ENCODE data around the gene LRRC1.
A peak's percentile ranks its signal among the peaks of the same experiment; 100 is the strongest.

The LRRC1 gene

DNA sequence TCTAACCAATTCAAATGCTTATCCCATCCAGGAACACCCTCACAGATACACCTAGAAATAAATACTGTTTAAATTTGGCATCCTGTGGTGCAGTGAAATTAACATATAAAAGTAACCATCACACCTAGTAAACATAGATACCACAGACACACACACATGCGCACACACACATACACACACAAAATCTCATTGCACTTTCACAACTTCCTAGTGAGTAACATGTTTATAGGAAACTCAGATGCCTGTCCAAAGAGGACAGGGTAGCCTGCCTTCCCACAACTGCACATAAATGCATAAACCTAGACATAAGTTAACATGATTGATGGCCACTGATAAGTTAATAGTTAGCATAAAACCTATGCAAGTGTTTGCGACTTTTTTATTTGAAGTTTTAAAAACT is 56.8 kb downstream of the LRRC1 start:
- DNase-seq: no peak

DNA sequence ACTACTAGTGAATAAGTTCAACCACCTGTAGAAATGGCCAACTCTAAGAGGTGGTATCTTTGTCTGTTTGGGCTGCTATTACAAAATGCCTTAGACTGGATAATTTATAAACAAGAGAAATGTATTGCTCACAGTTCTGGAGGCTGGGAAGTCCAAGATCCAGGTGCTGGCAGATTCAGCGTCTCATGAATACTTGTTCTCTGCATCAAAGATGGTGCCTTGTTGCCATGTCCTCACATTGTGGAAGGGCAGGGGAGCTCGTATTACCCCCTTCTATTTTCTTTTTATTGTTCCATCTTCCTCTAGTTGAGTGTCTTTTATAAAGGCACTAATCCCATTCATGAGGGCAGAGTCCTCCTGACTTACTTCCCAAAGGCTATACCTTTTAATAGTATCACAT is 58.0 kb downstream of the LRRC1 start:
- DNase-seq: no peak

DNA sequence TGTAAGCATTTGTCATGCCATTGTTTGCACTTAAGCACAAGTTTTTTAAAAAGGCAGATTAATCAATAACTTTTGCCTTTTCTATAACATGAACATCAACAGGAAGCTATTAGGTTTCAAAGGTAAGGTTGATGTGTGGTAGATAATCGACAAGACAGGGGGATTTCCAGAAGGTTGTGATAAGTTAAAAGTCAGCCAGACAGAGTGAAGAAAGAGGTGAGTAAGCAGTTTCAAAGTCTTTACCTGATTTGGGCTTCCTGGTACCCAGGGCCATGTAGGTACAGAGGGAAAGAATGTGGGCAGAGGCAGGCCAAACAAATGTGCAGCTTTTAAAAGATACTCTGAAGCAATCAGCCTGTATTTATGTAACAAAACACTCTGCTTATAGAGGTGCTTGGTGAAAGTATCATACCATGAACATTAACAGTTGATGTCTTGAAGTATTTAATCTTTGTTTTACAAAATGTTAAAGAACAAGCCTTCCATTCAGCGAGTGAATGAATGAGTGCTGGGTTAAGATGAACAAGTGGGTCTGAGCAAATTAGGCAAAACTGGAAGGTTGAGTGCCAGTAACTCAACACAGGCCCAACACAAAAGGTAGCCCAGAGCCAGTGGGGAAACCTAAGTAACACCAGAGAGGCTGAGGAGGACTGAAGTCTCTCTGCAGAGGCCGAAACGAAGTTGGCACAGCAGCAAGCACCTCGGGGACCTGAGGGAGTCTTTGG is 60.2 kb downstream of the LRRC1 start:
- DNase-seq: no peak

- DNase-seq: no peak
Observed at GRCh38 chr6:53855940-53856339, 61.1 kb downstream of the LRRC1 start.

- DNase-seq: no peak
Observed at GRCh38 chr6:53857318-53858094, 62.7 kb downstream of the LRRC1 start.

DNA sequence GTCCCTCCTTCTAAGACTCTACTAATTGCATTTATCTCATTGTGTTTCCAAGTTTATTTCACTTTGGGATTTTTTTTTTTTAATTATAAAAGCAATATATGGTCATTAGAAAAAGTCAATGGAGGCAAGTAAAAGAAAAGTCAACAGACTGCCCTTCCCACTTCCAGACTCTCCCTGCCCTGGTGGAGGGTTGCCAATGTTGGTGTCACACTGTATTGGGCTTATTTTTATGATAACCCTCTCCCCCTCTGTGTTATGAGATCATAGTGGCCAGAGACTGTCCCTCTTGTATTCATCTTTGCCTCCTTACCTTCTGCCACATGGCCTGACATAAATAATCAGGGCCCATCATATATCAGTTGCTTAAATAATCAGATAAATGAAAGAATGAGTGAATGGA is 63.4 kb downstream of the LRRC1 start:
- DNase-seq: no peak

GRCh38 chr6:53858913-53859312 is 64.1 kb downstream of the LRRC1 start:
- no peak for DNase-seq

- no peak for DNase-seq
Observed at GRCh38 chr6:53860511-53860910, 65.7 kb downstream of the LRRC1 start.

DNA sequence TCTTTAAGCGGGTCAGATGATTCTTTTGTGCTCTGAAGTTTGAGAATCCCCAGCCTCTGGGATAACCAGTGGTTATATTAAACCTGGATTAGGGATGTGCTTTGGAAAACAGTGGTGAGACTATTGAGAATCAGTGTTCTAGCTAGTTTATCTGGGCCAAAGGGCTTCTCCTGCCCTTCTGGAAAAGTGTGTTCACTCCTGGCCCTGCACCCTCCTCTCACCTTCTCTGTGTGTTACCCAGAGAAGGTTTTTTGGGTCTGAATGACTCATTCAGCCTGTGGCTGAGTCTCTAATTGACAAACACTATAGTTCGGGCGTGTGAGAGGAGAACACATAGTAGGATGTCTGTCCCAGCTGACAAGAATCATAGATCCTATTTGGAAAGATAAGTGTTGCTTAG is 66.7 kb downstream of the LRRC1 start:
- DNase-seq: no peak

GRCh38 chr6:53862662-53863462 is 68.1 kb downstream of the LRRC1 start:
- no peak for DNase-seq

DNA sequence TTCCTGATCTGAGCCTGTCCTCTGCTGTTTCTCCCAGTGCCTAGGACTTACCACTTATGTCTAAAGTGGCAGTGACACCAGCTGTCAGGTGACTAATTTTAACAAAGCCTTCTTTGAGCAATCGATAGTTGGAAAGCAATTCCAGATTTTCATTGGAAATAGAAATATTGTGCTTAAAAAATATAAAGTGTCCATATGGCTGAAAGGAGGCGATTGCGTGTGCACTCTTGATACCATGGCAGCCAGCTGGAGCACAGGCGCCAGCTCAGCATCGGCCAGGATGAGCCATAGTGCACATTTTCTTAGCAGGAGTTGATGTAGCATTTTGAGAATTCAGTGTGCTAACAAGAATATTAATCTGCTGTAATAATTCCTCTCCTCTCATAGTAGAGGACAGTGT is 70.0 kb downstream of the LRRC1 start:
- DNase-seq: no peak

DNA sequence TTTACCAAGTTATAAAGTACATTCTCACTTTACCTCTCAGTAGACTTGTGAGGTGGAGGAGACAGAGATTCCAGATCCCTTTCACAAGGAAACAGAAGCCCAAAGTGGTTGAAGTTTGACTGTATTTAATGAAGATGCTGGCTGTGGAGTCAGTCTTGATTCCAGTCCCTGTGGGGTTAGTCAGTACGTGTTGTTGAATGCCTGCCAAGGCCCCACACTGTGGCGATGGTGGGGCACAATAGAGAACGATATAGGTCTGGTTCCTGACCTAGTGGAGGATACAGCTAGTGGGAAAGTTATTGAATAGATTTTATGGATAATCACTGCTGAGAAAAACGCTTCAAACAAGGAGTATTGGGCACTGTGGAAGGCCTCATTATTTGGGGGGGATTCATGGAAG is 71.4 kb downstream of the LRRC1 start:
- no peak for DNase-seq

DNA sequence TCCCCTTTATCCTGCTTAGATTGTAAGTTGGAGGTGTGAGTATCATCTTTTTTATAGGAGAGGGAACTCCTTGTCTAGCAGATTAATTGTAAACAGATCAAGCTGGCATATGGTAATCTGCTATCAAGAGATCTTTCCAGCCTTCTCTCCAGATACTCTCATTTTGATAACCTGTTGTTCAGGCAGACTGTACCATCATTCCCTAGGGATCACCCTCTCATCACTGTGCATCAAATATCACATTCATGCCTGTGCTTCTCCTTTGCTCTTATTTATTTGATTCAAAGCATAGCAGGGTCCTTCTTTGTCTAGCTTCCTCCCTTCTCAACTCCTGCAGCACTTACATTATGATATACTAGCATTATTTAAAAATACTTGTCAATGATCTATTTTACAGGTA is 73.8 kb downstream of the LRRC1 start:
- no peak for DNase-seq

DNA sequence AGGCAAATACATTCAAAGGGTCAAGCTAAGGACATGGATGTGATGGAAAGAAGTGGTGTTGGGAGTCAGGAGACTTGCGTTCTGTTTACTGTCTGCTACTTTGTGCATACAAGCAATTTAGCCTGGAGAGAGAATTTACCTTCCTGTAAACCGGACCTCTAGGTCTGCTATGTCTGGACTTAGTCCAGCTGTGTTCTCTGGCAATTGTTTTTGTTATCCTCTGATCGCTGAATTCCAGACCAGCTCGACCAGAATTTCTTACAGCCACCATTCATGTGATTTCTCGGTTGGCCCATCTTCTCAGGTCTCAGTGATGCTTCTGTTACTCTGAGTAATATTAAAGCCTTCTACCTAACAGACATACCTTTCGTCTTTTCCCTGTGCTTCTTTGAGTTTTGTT is 75.2 kb downstream of the LRRC1 start:
- DNase-seq: no peak

DNA sequence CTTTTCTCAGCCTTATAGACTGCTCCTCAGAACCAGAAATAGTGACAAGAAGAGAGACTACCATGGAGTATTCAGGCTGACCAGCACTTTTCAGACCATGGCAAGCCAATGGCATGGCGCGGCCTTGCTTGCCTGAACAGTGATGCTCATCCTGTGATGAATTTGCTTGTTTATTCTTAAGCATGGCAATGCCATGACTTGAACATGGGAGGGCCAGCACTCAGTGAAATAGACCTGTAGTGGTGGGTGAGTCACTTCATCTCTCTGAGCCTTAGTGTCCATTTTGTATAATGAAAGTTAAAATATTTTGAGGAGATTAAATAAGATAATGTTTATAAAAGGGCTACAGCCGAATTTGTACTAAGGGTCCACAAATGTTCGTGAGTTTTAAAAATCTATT is 79.1 kb downstream of the LRRC1 start:
- DNase-seq: no peak

DNA sequence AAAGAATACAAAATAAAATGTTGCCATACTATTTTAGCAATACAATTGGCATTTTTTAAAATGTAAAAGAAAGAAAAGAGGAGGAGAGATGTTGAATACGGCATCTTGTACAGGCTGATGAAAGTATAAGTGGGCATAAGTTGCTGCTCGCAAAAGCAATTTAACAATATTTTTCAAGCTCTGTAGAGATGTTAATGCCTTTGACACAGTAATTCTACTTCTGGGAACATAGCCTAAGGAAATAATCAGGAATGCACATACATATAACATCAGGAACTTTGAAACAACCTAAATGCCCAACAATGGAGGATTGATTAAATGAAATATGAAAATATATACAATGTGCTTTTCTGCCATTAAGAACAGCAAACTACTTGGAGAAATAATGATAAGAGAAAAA is 80.2 kb downstream of the LRRC1 start:
- no peak for DNase-seq

DNA sequence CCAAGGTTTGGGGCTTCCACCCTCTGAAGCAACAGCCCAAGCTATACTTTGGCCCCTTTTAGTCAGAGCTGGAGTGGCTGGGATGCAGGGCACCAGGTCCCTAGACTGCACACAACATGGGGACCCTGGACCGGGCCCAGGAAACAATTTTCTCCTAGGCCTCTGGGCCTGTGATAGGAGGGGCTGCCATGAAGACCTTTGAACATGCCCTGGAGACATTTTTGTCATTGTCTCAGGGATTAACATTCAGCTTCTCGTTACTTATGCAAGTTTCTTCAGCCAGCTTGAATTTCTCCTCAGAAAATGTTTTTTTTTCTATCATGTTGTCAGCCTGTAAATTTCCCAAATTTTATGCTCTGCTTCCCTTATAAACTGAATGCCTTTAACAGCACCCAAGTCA is 82.3 kb downstream of the LRRC1 start:
- no peak for DNase-seq

DNA sequence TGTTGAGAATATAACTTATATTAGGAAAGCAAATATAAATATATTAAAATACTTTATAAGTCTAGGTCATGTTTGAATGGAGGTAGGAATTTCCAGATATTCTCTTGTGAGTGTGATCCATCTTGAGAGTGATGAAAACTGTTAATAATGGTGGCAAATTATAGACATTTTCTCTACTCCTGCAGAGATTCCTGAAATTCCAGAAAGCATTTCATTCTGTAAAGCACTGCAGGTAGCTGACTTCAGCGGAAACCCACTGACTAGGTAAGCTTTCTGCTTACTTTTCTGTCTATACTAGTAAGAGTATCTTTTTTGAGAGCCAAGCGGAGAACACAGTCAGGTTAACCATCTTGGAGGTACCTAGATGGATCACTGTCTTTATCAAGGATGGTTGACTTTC is 84.0 kb downstream of the LRRC1 start:
- DNase-seq: no peak

DNA sequence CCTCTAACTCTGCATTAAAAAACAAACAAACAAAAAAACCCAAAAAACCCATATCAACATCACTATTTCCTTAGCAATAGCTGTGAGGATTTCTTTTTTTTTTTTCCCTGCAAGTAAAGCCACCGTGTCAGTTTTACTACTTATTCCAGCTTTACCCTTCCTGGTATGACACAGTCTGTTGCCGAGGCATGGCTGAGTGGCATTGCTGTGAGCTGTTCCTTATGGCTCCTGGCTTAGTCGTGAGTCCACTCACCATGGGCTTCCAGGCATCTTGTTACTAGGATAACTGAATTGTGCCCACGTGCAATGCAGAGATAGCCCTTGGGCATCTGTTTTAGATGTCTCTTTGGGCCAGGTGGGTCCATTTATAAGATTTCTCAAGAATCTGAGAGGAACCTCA is 84.8 kb downstream of the LRRC1 start:
- DNase-seq: no peak

GRCh38 chr6:53887316-53887715 is 92.5 kb downstream of the LRRC1 start:
- DNase-seq: no peak

GRCh38 chr6:53888931-53889330 is 94.1 kb downstream of the LRRC1 start:
- DNase-seq: no peak

DNA sequence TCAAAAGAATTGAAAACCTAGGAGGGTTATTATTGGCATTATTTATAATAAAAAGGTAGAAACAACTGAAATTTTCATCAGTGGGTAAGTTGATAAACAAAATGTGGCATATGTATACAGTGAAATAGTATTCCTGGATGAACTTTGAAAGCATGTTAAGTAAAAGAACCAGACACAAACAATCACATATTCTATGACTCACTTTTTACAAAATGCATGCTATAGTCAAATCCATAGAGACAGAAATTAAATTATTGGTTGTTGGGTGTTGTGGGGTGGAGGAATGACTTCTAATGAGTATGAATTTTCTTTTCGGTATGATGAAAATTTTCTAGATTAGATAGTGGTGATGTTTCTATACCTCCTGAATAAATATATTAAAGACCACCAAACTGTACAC is 94.6 kb downstream of the LRRC1 start:
- no peak for DNase-seq

DNA sequence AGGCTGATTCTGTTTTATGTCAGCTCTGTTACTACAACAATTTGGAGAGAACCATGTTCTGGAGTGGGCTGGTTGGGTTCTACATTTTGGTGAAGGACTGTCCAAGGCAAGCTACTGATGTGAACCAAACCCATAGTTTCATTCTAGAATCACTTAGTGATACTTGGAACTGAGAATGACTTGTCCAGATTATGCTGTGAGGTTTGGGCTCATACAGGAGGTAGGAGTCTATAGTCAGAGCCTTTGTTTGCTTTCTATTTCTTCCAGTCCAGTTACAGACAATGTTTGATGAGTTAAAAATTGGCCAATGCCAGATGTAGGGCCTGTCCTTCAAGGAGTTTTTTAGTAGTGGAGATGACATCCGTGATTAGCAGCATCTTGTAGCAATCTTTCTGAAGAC is 97.9 kb downstream of the LRRC1 start:
- no peak for DNase-seq

DNA sequence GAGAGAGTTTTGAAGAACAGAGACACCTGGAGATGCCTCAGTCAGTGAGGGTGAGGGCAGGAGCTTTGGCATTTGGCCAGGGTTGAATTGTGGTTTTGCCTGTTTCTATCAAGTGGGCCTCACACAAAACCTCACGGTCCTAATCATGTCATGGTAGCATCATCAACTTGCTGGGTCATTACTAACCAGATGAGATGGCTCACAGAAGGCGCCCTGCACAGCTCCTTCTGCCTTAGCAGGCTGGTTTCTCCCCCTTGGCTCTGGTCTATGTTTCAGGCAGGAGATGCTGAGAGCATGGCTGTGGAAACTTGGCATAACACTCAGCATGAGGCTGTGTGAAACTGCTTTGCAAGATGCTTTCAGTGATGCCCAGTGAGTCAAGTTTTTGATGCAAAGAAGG is 99.3 kb downstream of the LRRC1 start:
- peak; percentile 44 for DNase-seq

Measured in CD4-positive, alpha-beta T cell treated with Interleukin-6 for 4 hours (primary cell).